GM12878 (cell line): Measurements from ENCODE around the gene TRIM32. TPM values are rescaled to one million over a fixed set of nuclear protein-coding genes. Genes with fewer than 3 reads are reported as not detected.

Source experiments
- ATAC-seq: fragments of 200-7000 bp; cut with Tn5 transposase; 3 replicates; pipeline ENCODE4 v1.9.1; 2020; ENCODE audit warnings: mild to moderate bottlenecking, moderate library complexity
- BruUV-seq: library from RNA; stranded (reverse); fragments of 400-500 nt; replicated peaks from 2 replicates; lab custom pipeline; 2021; lab: Mats Ljungman, UMichigan
- CTCF ChIA-PET: fragments of 300-600 bp; sonication (Branson Sonifier 250); formaldehyde crosslinking; extraction: SDS; loops from one replicate; lab custom pipeline; 2021; ENCODE audit warnings: inconsistent platforms; lab: Yijun Ruan, JAX
- POLR2A ChIA-PET: fragments of 350-600 bp; formaldehyde crosslinking; extraction: SDS; loops from one replicate; lab custom pipeline; 2021; ENCODE audit warnings: inconsistent platforms; lab: Charles Lee
- RAD21 ChIA-PET: fragments of 300-600 bp; sonication (Branson Sonifier 250); formaldehyde crosslinking; loops from one replicate; lab custom pipeline; 2023; ENCODE audit warnings: antibody characterized with exemption; ENCODE audit not compliant: unreplicated experiment; lab: Charles Lee
- SMC1A ChIA-PET: fragments of 300-600 bp; sonication (Branson Sonifier 250); formaldehyde crosslinking; loops from one replicate; lab custom pipeline; 2023; ENCODE audit not compliant: unreplicated experiment, uncharacterized antibody; lab: Charles Lee
- DNase-seq: peaks from one replicate; pipeline ENCODE4 v3.0.0-alpha.2; 2011; ENCODE audit warnings: low read depth, low spot score
- FAIRE-seq: peaks from 3 replicates; lab custom pipeline; 2011; peaks lifted over from hg19 to GRCh38; lab: Jason Lieb, UNC
- H2AFZ ChIP-seq: 2 replicates; pipeline ENCODE4 v1.6.0; 2011; ENCODE audit warnings: low read depth, low read length, control low read depth; ENCODE audit not compliant: control insufficient read depth
- H3K27ac ChIP-seq: 2 replicates; pipeline ENCODE4 v1.5.1; 2011; ENCODE audit warnings: control low read depth; ENCODE audit not compliant: control insufficient read depth, insufficient read depth
- H3K27me3 ChIP-seq, 2 experiments: replicated peaks in 1 of 2; 2 replicates each; pipeline versions ENCODE4 v1.6.0 to v1.6.1; 2011; ENCODE audit warnings: low read length in 1 of 2; ENCODE audit not compliant: control insufficient read depth in 2 of 2, insufficient read depth in 2 of 2
- H3K36me3 ChIP-seq, 2 experiments: 2 replicates each; pipeline ENCODE4 v1.5.1; 2011; ENCODE audit warnings: low read length in 1 of 2; ENCODE audit not compliant: control insufficient read depth in 2 of 2, insufficient read depth in 2 of 2
- H3K4me1 ChIP-seq: 2 replicates; pipeline ENCODE4 v1.6.1; 2011; ENCODE audit warnings: mild to moderate bottlenecking, low read length, moderate library complexity, mixed read lengths; ENCODE audit not compliant: control insufficient read depth, insufficient read depth
- H3K4me2 ChIP-seq: 2 replicates; pipeline ENCODE4 v1.6.0; 2011; ENCODE audit warnings: control low read depth; ENCODE audit not compliant: control insufficient read depth, insufficient read depth
- H3K4me3 ChIP-seq: fragments of 200-600 bp; sonication (generic); 2 replicates; pipeline ENCODE4 v1.5.1; 2016
- H3K79me2 ChIP-seq: 2 replicates; pipeline ENCODE4 v1.6.0; 2011; ENCODE audit warnings: low read length; ENCODE audit not compliant: control insufficient read depth, insufficient read depth
- H3K9ac ChIP-seq: 2 replicates; pipeline ENCODE4 v1.8.0; 2011; ENCODE audit warnings: low read length, control low read depth, mixed read lengths; ENCODE audit not compliant: control insufficient read depth, insufficient read depth
- H3K9me3 ChIP-seq: replicated peaks from 3 replicates; pipeline ENCODE4 v1.5.1; 2011; ENCODE audit warnings: mild to moderate bottlenecking, low read length; ENCODE audit not compliant: control insufficient read depth, insufficient read depth
- H4K20me1 ChIP-seq: 2 replicates; pipeline ENCODE4 v1.6.0; 2011; ENCODE audit not compliant: control insufficient read depth, insufficient read depth
- ATF3 ChIP-seq: IDR thresholded peaks from 2 replicates; pipeline ENCODE4 v1.6.1; 2011; ENCODE audit warnings: low read depth, mild to moderate bottlenecking, low read length, moderate library complexity, borderline replicate concordance; ENCODE audit errors: extremely low read depth
- BCL11A ChIP-seq: IDR thresholded peaks from 2 replicates; pipeline ENCODE4 v1.6.1; 2011; ENCODE audit warnings: low read depth, low read length
- IRF4 ChIP-seq: IDR thresholded peaks from 2 replicates; pipeline ENCODE4 v1.6.1; 2011; ENCODE audit warnings: low read depth, low read length
- NRF1 ChIP-seq: conservative IDR thresholded peaks from 2 replicates; pipeline ENCODE4 v1.6.1; 2011; ENCODE audit warnings: mild to moderate bottlenecking, low read depth, low read length, improper control_type of control experiment
- PAX5 ChIP-seq: IDR thresholded peaks from 2 replicates; pipeline ENCODE4 v1.6.1; 2011; ENCODE audit warnings: low read depth, low read length, borderline replicate concordance
- POLR2A ChIP-seq: IDR thresholded peaks from 2 replicates; pipeline ENCODE4 v1.6.1; 2011; ENCODE audit warnings: low read depth, mild to moderate bottlenecking, low read length
- SP1 ChIP-seq: IDR thresholded peaks from one replicate; pipeline ENCODE4 v1.6.1; 2011; ENCODE audit warnings: low read depth, low read length
- TCF12 ChIP-seq: IDR thresholded peaks from 2 replicates; pipeline ENCODE4 v1.6.1; 2011; ENCODE audit warnings: low read depth, mild to moderate bottlenecking, low read length
- ZNF384 ChIP-seq: IDR thresholded peaks from 2 replicates; pipeline ENCODE4 v1.6.1; 2012; ENCODE audit warnings: low read depth, mild to moderate bottlenecking, low read length, improper control_type of control experiment, borderline replicate concordance
- WGBS: methylation state at CpG from one replicate; pipeline ENCODE4 v1.1.6; 2016; ENCODE audit warnings: low lambda C conversion rate; ENCODE audit not compliant: insufficient replicate concordance, insufficient coverage; ENCODE audit errors: missing lambda C conversion rate; 5-methylcytosine and 5-hydroxymethylcytosine counted together
- in situ Hi-C: fragments of 300-500 bp; cut with MboI; formaldehyde crosslinking; loops from 9 replicates; pipeline ENCODE4 v1.14.3; 2018; ENCODE audit warnings: mixed read lengths
- intact Hi-C: fragments of 100-400 bp; cut with micrococcal nuclease; formaldehyde crosslinking; loops from one replicate; pipeline ENCODE4 v1.14.2; 2022; ENCODE audit not compliant: unreplicated experiment
- polyA plus RNA-seq, 11 experiments: library from polyadenylated mRNA; depleted of rRNA in 4 of 11; unstranded in 6 of 11; stranded (reverse) in 5 of 11; fragments of >200 nt; fragmentation: Nextera tagmentation in 4 of 11; fragmentation: Illumina TruSeq in 1 of 11; extraction: Ambion mirVana in 4 of 11; extraction: Trizol in 1 of 11; gene quantifications; 1 replicate in 1 of 11; 2 replicates in 10 of 11; pipeline versions ENCODE4 v1.2.1 to v1.2.3, GENCODE V29; 2011 to 2016; ENCODE audit warnings: inconsistent platforms in 2 of 11, missing spikeins in 2 of 11, low read depth in 1 of 11
- total RNA-seq, 4 experiments: library from RNA; depleted of rRNA in 3 of 4; stranded (reverse); fragments of >200 nt in 3 of 4; fragmentation: Illumina TruSeq in 1 of 4; extraction: Trizol in 1 of 4; gene quantifications; 2 replicates each; pipeline versions ENCODE4 v1.2.1 to v1.2.3, GENCODE V29; 2013 to 2021
- TF ChIP-seq, protein P1 (sequence below): IDR thresholded peaks from 2 replicates; pipeline ENCODE4 v1.6.1; 2012; ENCODE audit warnings: low read depth, low read length, improper control_type of control experiment
- TF ChIP-seq, protein P2 (sequence below): IDR thresholded peaks from 2 replicates; pipeline ENCODE4 v1.6.1; 2012; ENCODE audit warnings: improper control_type of control experiment, low read depth, low read length; ENCODE audit not compliant: insufficient replicate concordance
- TF ChIP-seq, protein P3 (sequence below): fragments of 450-650 bp; formaldehyde crosslinking; IDR thresholded peaks from 2 replicates; pipeline ENCODE4 v1.4.0; 2022; ENCODE audit warnings: mild to moderate bottlenecking, moderate library complexity

TRIM32 gene
- total and polyA plus RNA-seq, 10 of the 15 experiments (the other 5 are each of a cell fraction or from before 2014, with no cell fraction given): 7.1 to 23.8 (median 12.2) TPM

- ATAC-seq: no peak; the same call in 2 of the 3 replicates
These were observed 49.5 kb downstream of the TRIM32 start for GRCh38 chr9:116736399-116737151.

More at GRCh38 chr9:116736399-116737151, 49.5 kb downstream of the TRIM32 start:
- H3K9ac ChIP-seq: no peak overlapping the region
- no peaks in the 10 kb centered on the region for H3K36me3 ChIP-seq
- no peaks in the 10 kb centered on the region; the same call in 2 of the 3 replicates for H3K9me3 ChIP-seq
- no peak overlapping the region for H3K4me3 ChIP-seq
- H2AFZ ChIP-seq: no peak overlapping the region
- SMC1A ChIA-PET: interaction anchor here (0.7 to 5.4 kb wide), 10 partner anchors 16 to 1143 kb away, joined by 3 to 78 read pairs (median 3); no protein-coding TSS in a partner anchor
- CTCF ChIA-PET: interaction anchor here (0.5 to 8.2 kb wide), 38 partner anchors 8 to 1143 kb away, joined by 3 to 173 read pairs (median 4); no protein-coding TSS in a partner anchor
- 28% methylated on average over 8 of the region's 8 CpGs for WGBS
- no peaks in the 10 kb centered on the region for H3K27me3 ChIP-seq
- in situ Hi-C loops (loop anchor here (5.0 to 25.0 kb wide), 2 partner anchors 121 to 676 kb away; partner anchors contain the start of gene ASTN2), intact Hi-C loops (loop anchor here (1.0 to 10.0 kb wide), 5 partner anchors 124 to 820 kb away; no protein-coding TSS in a partner anchor)
- POLR2A ChIA-PET: interaction anchor here (0.6 kb wide), 1 partner anchor 752 kb away, joined by 3 read pairs; no protein-coding TSS in a partner anchor
- TF ChIP-seq TCF12: no peak
- TF ChIP-seq ATF3: no peak
- TF ChIP-seq NRF1: no peak
- no peak for TF ChIP-seq PAX5
- TF ChIP-seq, protein P1, sequence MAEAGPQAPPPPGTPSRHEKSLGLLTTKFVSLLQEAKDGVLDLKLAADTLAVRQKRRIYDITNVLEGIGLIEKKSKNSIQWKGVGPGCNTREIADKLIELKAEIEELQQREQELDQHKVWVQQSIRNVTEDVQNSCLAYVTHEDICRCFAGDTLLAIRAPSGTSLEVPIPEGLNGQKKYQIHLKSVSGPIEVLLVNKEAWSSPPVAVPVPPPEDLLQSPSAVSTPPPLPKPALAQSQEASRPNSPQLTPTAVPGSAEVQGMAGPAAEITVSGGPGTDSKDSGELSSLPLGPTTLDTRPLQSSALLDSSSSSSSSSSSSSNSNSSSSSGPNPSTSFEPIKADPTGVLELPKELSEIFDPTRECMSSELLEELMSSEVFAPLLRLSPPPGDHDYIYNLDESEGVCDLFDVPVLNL: no peak
- TF ChIP-seq, protein P2, sequence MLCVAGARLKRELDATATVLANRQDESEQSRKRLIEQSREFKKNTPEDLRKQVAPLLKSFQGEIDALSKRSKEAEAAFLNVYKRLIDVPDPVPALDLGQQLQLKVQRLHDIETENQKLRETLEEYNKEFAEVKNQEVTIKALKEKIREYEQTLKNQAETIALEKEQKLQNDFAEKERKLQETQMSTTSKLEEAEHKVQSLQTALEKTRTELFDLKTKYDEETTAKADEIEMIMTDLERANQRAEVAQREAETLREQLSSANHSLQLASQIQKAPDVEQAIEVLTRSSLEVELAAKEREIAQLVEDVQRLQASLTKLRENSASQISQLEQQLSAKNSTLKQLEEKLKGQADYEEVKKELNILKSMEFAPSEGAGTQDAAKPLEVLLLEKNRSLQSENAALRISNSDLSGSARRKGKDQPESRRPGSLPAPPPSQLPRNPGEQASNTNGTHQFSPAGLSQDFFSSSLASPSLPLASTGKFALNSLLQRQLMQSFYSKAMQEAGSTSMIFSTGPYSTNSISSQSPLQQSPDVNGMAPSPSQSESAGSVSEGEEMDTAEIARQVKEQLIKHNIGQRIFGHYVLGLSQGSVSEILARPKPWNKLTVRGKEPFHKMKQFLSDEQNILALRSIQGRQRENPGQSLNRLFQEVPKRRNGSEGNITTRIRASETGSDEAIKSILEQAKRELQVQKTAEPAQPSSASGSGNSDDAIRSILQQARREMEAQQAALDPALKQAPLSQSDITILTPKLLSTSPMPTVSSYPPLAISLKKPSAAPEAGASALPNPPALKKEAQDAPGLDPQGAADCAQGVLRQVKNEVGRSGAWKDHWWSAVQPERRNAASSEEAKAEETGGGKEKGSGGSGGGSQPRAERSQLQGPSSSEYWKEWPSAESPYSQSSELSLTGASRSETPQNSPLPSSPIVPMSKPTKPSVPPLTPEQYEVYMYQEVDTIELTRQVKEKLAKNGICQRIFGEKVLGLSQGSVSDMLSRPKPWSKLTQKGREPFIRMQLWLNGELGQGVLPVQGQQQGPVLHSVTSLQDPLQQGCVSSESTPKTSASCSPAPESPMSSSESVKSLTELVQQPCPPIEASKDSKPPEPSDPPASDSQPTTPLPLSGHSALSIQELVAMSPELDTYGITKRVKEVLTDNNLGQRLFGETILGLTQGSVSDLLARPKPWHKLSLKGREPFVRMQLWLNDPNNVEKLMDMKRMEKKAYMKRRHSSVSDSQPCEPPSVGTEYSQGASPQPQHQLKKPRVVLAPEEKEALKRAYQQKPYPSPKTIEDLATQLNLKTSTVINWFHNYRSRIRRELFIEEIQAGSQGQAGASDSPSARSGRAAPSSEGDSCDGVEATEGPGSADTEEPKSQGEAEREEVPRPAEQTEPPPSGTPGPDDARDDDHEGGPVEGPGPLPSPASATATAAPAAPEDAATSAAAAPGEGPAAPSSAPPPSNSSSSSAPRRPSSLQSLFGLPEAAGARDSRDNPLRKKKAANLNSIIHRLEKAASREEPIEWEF: no peak
- no peak for TF ChIP-seq SP1
- no peak for TF ChIP-seq ZNF384
- no peak for TF ChIP-seq BCL11A
- no peak for TF ChIP-seq IRF4
- no peak for TF ChIP-seq POLR2A
- TF ChIP-seq, protein P3, sequence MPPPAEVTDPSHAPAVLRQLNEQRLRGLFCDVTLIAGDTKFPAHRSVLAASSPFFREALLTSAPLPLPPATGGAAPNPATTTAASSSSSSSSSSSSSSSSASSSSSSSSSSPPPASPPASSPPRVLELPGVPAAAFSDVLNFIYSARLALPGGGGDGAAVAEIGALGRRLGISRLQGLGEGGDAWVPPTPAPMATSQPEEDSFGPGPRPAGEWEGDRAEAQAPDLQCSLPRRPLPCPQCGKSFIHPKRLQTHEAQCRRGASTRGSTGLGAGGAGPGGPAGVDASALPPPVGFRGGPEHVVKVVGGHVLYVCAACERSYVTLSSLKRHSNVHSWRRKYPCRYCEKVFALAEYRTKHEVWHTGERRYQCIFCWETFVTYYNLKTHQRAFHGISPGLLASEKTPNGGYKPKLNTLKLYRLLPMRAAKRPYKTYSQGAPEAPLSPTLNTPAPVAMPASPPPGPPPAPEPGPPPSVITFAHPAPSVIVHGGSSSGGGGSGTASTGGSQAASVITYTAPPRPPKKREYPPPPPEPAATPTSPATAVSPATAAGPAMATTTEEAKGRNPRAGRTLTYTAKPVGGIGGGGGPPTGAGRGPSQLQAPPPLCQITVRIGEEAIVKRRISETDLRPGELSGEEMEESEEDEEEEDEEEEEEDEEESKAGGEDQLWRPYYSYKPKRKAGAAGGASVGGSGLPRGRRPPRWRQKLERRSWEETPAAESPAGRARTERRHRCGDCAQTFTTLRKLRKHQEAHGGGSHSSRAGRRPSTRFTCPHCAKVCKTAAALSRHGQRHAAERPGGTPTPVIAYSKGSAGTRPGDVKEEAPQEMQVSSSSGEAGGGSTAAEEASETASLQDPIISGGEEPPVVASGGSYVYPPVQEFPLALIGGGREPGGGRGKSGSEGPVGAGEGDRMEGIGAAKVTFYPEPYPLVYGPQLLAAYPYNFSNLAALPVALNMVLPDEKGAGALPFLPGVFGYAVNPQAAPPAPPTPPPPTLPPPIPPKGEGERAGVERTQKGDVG (CRISPR knock-in tag): no peak
- no peak for DNase-seq
- RAD21 ChIA-PET: interaction anchor here (0.5 to 5.9 kb wide), 6 partner anchors 46 to 799 kb away, joined by 3 to 60 read pairs (median 4); no protein-coding TSS in a partner anchor
- H3K79me2 ChIP-seq: no peaks in the 10 kb centered on the region
- H4K20me1 ChIP-seq: no peaks in the 10 kb centered on the region
- H3K4me1 ChIP-seq: peaks cover 10% of the 10 kb centered on the region
- no TSS peak for BruUV-seq
- H3K4me2 ChIP-seq: no peak overlapping the region
- no peak overlapping the region for H3K27ac ChIP-seq
- no peak for FAIRE-seq
